Keratinocyte (primary cell): ENCODE data around the gene ADAMTS10.

ENCODE experiments used
- EZH2 ChIP-seq: IDR thresholded peaks from one replicate; pipeline ENCODE4 v1.6.1; 2012; ENCODE audit warnings: inconsistent platforms, mild to moderate bottlenecking, low read length, moderate library complexity
- TF ChIP-seq, protein P1 (sequence below), 3 experiments: IDR thresholded peaks in 1 of 3; conservative IDR thresholded peaks in 1 of 3; optimal IDR thresholded peaks in 1 of 3; 2 replicates in 2 of 3; 3 replicates in 1 of 3; pipeline versions ENCODE3 to v1.5.1; 2011; ENCODE audit warnings: low read length in 3 of 3, mild to moderate bottlenecking in 3 of 3, moderate library complexity in 2 of 3, control low read depth in 1 of 3, inconsistent platforms in 1 of 3; ENCODE audit not compliant: insufficient read depth in 2 of 3; ENCODE audit errors: extremely low read depth in 1 of 3

DNA sequence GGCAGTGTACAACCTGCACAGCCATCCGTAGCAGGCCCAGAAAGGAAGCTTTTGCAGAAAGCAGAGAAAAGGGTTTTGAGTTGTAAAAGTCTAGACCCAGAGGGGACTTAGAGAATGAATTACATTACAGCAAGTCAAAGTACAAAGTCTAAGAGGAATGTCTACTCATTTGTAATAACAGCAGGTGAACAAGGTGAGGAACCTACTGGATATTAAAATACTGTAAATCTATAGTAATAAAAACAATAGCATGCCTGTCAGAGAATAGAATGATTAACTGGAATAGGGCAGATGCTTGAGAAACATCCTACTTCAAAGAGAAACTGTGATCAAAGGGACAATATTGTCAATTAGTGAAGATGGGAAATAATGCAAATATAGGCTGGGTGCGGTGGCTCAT lies 78.3 kb downstream of the ADAMTS10 start:
- TF ChIP-seq, protein P1, sequence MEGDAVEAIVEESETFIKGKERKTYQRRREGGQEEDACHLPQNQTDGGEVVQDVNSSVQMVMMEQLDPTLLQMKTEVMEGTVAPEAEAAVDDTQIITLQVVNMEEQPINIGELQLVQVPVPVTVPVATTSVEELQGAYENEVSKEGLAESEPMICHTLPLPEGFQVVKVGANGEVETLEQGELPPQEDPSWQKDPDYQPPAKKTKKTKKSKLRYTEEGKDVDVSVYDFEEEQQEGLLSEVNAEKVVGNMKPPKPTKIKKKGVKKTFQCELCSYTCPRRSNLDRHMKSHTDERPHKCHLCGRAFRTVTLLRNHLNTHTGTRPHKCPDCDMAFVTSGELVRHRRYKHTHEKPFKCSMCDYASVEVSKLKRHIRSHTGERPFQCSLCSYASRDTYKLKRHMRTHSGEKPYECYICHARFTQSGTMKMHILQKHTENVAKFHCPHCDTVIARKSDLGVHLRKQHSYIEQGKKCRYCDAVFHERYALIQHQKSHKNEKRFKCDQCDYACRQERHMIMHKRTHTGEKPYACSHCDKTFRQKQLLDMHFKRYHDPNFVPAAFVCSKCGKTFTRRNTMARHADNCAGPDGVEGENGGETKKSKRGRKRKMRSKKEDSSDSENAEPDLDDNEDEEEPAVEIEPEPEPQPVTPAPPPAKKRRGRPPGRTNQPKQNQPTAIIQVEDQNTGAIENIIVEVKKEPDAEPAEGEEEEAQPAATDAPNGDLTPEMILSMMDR (optimal IDR thresholded peaks at IDR 0.05 in 1 of 3, IDR thresholded peaks at IDR 0.05 in 1 of 3, conservative IDR thresholded peaks at IDR 0.05 in 1 of 3; ENCODE audit: extremely low read depth in 1 of 3, insufficient read depth in 2 of 3, low read length in 3 of 3) = no peak
- TF ChIP-seq EZH2 = no peak
